Vagina (tissue), 2 donors: ENCODE measurements around the gene THOC7.

Source experiments
- CTCF ChIP-seq, 3 experiments: fragments of 450-650 bp in 2 of 3; fragments of 200-600 bp in 1 of 3; sonication (generic) in 1 of 3; IDR thresholded peaks; one replicate each; pipeline ENCODE4 v1.5.1; 2017 to 2019; ENCODE audit warnings: antibody characterized with exemption in 3 of 3, mild to moderate bottlenecking in 2 of 3, moderate library complexity in 2 of 3
- POLR2A ChIP-seq, 2 donors: fragments of 450-650 bp; IDR thresholded peaks; one replicate each; pipeline ENCODE4 v1.6.1; 2017; ENCODE audit warnings: antibody characterized with exemption in 2 of 2, mild to moderate bottlenecking in 2 of 2, moderate library complexity in 2 of 2
- POLR2AphosphoS5 ChIP-seq, 2 donors: sonication (generic); formaldehyde crosslinking; IDR thresholded peaks; one replicate each; pipeline ENCODE4 v1.9.0; 2017; ENCODE audit warnings: antibody characterized with exemption in 2 of 2, mild to moderate bottlenecking in 2 of 2, low read depth in 1 of 2; ENCODE audit not compliant: insufficient read depth in 1 of 2

DNA sequence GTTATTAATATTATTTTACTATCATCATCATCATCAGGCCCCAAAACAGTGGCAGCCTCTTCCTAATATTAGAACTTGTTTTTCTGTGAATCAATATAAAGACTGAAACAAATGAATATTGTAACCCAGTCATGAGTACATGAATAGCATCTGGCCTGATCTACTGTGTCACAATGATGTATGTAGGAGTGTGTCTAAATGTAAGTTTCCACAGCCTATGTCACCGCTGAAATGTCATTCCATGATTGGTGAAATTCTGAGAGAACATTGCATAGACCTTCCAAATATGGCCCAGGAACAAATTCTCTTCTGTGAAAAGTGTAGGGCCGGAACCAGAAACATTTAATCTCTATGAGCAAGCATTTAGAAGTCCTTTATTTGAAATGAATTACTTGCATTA lies 65.1 kb downstream of the THOC7 start:
- TF ChIP-seq POLR2AphosphoS5 (IDR thresholded peaks at IDR 0.05; ENCODE audit: insufficient read depth in 1 of 2, low read depth in 1 of 2) (no peak), CTCF (IDR thresholded peaks at IDR 0.05) (no peak), POLR2A (IDR thresholded peaks at IDR 0.05) (no peak)
